Left renal cortex interstitium (tissue), 4 donors: ENCODE measurements around the gene CTBS. TPM values are rescaled to one million over a fixed set of nuclear protein-coding genes. Genes with fewer than 3 reads are reported as not detected.
"Not testable (repeated sequence)": the region's sequence is repeated elsewhere in the genome, so short reads cannot be mapped to it uniquely, and the experiment has no call there.

Source experiments
- DNase-seq, 4 donors: peaks; one replicate each; pipeline ENCODE4 v3.0.0-alpha.2; 2013; ENCODE audit warnings: low read depth in 4 of 4, low spot score in 2 of 4, missing footprints in 1 of 4
- polyA plus RNA-seq, 4 donors: library from polyadenylated mRNA; unstranded; fragments of 120-200 nt; gene quantifications; one replicate each; pipeline ENCODE4 v1.2.1, GENCODE V29; 2013; ENCODE audit not compliant: insufficient read length in 4 of 4

CTBS gene
- polyA plus RNA-seq, 4 donors: 23.3 to 26.6 (median 23.9) TPM

DNA sequence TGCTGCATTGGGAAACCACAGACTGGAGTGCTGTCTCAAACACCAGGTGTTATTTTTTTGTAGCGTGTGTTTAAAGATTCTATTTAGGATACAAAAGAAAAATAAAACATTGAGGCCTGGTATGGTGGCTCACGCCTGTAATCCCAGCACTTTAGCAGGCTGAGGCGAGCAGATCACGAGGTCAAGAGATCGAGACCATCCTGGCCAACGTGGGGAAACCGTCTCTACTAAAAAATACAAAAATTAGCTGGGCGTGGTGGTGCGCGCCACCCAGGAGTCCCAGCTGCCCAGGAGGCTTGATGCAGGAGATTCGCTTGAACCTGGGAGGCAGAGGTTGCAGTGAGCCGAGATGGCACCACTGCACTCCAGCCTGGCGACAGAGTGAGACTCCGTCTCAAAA, 66.4 kb downstream of the CTBS start:
- not testable (repeated sequence) for DNase-seq

DNA sequence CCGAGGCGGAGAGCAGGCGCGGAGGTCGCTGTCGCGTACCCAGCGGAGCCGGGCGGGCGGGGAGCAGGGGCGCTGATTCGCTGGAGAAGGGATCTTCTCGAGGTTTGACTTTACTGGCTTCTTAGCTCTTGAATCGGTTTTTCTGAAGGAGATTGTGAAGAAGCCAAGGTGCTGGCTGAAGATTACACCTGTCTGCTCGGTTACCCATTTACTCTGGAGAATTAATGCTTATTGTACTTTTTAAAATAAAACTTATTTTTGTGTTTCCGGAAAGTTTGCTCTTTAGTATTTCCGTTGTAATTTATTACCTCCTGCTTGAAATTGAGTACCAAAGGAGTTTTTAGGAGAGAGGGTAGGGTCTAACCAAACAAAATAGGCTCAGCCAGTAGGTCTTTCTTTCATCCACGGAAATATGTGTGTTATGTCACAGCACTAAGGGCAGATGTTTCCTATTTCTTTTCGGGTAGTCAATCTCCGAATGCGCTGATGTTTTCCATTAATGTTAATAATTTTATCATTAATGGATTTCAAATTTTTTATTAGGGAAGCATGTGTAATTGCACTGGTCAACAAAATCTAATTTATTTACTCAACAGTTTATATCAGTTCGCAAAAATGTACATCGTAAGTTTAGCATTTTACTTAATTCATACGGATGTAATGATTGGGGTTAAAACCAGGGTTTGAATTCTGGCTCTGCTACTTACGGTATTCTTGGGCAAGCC, 67.3 kb downstream of the CTBS start:
- DNase-seq: no peak

DNA sequence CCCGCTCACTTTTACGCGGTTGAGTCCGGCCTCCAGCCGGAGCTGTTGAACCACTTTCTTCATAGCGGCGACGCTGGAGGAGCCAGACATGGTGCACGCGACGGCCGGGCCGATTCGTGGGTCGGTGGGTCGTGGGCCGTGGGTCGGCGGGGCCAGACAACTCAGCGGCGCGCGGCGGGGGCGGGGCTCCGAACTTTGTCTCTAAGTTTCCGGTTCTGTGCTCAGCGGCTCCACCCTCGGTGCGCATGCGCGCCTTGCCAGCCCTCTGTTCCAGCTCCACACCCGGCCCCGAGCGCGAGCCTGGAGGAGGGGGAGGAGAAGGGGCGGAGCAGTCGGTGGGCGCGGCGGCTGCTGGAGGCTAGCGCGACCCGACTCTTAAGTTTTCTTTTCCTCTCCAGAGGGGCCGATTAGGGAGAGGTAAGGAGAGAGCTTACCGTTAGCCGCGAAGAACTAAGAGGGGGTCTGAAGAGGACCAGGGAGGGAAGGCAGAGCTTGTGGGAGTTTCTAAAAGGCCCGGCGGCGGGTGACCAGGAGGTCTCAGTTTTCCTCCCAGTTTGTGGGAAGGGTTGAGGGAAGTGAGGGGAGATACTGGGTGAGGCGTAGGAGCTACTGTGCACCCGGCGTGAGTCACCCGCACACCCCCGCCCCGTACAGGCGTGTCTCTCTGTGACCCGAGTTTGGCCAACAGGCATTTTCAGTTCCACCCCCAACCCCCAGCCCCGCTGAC, 68.1 kb downstream of the CTBS start, which contains the start of the genes GNG5 and SPATA1:
Gene GNG5, minus strand, starts transcription at position 580 of the 727 bp plus-strand sequence. Its CDS starts 490 bp downstream, at position 90.
Gene SPATA1, plus strand, starts transcription at position 385 of the 727 bp plus-strand sequence. CDS start 9,974 bp downstream, outside the sequence.
- peak; percentile 92 to 97 (median 96) for DNase-seq

DNA sequence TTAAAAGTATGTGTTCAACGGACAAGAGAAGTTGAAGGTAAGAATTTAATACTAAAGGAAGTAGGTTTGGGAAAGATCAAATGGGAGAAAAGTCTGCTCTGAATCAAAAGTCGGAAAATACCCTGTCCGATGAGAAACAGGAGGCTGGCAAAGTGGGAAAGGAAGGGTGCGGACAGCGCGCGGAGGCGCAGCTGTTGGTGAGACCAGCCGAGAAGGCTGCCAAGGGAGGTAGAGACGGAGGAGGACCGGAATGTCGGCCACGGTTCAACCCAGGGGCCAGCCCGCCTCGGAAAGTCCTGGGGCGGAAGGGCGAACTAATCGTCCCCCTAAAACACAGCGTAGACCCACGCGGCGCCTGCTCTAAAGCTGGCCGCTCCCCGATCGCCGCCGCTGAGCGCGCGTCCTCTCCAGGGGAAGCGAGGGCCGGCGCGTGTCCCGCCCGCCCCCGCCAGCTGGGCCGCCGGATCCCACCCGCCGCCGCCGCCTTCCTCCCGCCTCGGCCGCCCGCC, 68.7 kb downstream of the CTBS start:
- peak in 3 of 4 donors; percentile 46 to 75 (median 73) for DNase-seq

DNA sequence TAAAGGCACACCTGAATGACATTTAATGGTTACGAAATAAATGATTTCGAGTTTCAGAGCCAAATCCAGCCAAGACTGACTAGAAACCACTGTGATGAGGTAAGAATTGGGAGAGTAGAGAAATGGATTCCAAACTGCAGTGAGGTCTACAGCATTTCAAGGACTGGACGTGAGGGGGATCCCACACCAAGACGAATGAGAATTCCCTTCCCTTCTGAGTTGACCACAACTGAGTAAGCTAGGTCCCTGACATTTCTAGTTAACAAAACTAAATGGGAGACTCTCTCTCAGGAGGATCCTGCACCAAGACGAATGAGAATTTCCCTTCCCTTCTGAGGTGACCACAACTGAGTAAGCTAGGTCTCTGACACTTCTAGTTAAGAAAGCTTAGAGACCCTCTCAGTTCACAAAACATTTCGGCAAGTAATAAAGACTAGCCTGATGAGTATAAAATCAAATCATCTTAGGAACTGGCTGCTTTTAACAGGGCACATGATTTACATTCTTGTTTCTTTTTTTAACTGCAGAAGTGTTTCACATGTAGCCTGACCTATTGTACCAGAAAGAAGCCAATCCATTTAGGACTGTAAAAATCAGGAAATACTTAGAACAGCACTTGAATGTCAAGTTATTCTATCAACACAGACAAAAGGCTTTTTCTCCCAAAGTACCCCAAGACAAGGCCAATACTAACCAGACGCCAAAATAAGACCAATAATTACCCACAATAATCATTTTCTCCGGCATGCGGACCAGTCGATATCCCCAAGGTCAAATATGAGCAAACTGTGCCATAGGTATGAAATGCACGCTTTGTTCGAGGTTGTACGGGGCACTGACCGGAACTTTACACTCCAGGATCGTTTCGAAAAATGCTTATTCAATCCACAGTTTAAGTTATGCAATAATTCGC, 69.4 kb downstream of the CTBS start:
- DNase-seq: peak in 3 of 4 donors; percentile 18 to 27 (median 20)

DNA sequence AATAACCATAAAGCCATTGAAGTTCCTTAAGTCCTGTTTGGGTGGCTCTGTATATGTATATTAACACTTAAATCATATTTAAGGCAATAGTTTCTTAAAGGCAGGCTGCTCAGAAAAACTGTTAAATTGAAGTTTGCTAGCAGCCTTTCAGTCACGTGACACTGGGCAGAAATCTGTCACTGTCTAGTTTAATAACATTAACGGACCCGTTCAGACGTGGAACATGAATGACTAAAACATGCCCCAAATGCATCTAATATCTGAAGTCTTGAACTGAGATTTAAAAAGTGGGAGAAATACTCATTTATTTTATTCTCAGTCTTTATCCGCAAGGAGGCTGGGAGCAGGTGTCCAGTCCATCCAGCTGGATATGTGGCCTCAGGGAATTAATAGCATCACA, 71.3 kb downstream of the CTBS start:
- DNase-seq: no peak

Other genes starting within 250 kb of the CTBS start
- under 1 TPM in 3 of 4 donors, not detected in 1; 0.08 to 0.12 (median 0.11) TPM for gene DNASE2B, start 176.0 kb downstream of the CTBS start, polyA plus RNA-seq
- 10 to 100 TPM; 40.9 to 54.8 (median 46.6) TPM for gene RPF1, start 95.2 kb downstream of the CTBS start, polyA plus RNA-seq
- gene SPATA1, start 68.1 kb downstream of the CTBS start, polyA plus RNA-seq: 1 to 10 TPM; 1.2 to 3.7 (median 2.9) TPM
- 100 to 1,000 TPM; 146 to 178 (median 160) TPM for gene GNG5, start 67.9 kb downstream of the CTBS start, polyA plus RNA-seq
- 10 to 100 TPM; 32.4 to 41.2 (median 35.5) TPM for gene SSX2IP, start 116.0 kb upstream of the CTBS start, polyA plus RNA-seq